ENCODE results near the gene MSH5. TPM values are rescaled to one million over a fixed set of nuclear protein-coding genes. Genes with fewer than 3 reads are reported as not detected.

MSH5 gene
- polyA plus RNA-seq, 1 donor from 2014 or later, result 7.8 TPM

DNA sequence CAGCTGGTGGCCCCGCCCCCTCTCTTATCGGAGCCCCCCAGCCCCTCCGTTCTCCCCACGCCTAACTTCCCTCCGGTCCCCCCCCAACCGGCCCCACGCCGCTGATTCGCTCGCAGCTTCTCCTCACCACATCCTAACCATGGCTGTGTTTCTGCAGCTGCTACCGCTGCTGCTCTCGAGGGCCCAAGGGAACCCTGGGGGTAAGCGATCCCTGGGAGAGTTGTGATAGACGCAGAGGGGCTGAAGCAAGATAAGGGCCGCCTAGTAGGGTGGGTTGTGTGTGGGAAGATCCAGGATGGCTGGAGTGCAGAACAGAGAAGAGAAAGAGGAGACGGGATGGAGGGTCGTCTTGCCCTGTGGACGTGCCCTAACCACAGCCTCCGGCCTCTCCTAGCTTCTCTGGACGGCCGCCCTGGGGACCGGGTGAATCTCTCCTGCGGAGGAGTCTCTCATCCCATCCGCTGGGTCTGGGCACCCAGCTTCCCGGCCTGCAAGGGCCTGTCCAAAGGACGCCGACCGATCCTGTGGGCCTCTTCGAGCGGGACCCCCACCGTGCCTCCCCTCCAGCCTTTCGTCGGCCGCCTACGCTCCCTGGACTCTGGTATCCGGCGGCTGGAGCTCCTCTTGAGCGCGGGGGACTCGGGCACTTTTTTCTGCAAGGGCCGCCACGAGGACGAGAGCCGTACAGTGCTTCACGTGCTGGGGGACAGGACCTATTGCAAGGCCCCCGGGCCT lies 16.4 kb upstream of the MSH5 start, which contains the start of gene MPIG6B:
Gene MPIG6B, plus strand, starts transcription at position 129 of the 735 bp plus-strand sequence. Its CDS starts 11 bp downstream, at position 140.
- Histone ChIP-seq H3K79me2 (replicated peaks; ENCODE audit: insufficient read depth, low read length) (no peaks in the 10 kb centered on the region), H2AFZ (ENCODE audit: low read depth, low read length) (no peak within 1 kb of the TSS), H3K4me2 (ENCODE audit: low read length) (no peak within 1 kb of the TSS), H3K36me3 (ENCODE audit: insufficient read depth, low read length) (no peaks in the 10 kb centered on the region), H3K9me3 (ENCODE audit: low read length) (no peaks in the 10 kb centered on the region), H3K4me3 (ENCODE audit: low read length) (no peak within 1 kb of the TSS), H3F3A (ENCODE audit: insufficient read depth, low read length, poor library complexity, severe bottlenecking) (no peaks in the 10 kb centered on the region), H4K20me1 (ENCODE audit: insufficient read depth) (no peaks in the 10 kb centered on the region), H3K27ac (ENCODE audit: low read length) (no peak within 1 kb of the TSS), H3K9me2 (ENCODE audit: insufficient read depth, low read length) (no peaks in the 10 kb centered on the region), H3K9ac (ENCODE audit: low read length) (no peak within 1 kb of the TSS), H3K27me3 (ENCODE audit: insufficient read depth, low read depth, low read length) (no peaks in the 10 kb centered on the region)
- TF ChIP-seq EP300 (conservative IDR thresholded peaks at IDR 0.05; ENCODE audit: poor library complexity, severe bottlenecking) (no peak), MXI1 (conservative IDR thresholded peaks at IDR 0.05; ENCODE audit: poor library complexity, severe bottlenecking) (no peak), SMC3 (conservative IDR thresholded peaks at IDR 0.05; ENCODE audit: poor library complexity) (no peak), POLR2AphosphoS5 (IDR thresholded peaks at IDR 0.05) (no peak), RAD21 (conservative IDR thresholded peaks at IDR 0.05) (no peak), CTCF (IDR thresholded peaks at IDR 0.05; ENCODE audit: poor library complexity, severe bottlenecking) (no peak), REST (IDR thresholded peaks at IDR 0.05; ENCODE audit: borderline replicate concordance) (no peak), TAF1 (IDR thresholded peaks at IDR 0.05; ENCODE audit: low read depth) (no peak), EZH2 (IDR thresholded peaks at IDR 0.05; ENCODE audit: borderline replicate concordance, insufficient read depth, low read length, poor library complexity, severe bottlenecking) (no peak)

GRCh38 chr6:31723980-31724691 lies 15.7 kb upstream of the MSH5 start:
- no peak overlapping the region for H2AFZ ChIP-seq (ENCODE audit: low read depth, low read length)
- H3K36me3 ChIP-seq (ENCODE audit: insufficient read depth, low read length), result no peaks in the 10 kb centered on the region
- no peaks in the 10 kb centered on the region for H3K9me3 ChIP-seq (ENCODE audit: low read length)
- no peaks in the 10 kb centered on the region for H3F3A ChIP-seq (ENCODE audit: insufficient read depth, low read length, poor library complexity, severe bottlenecking)
- no peaks in the 10 kb centered on the region for H3K9me2 ChIP-seq (ENCODE audit: insufficient read depth, low read length)
- no peak overlapping the region for H3K4me2 ChIP-seq (ENCODE audit: low read length)
- peaks cover 6% of the 10 kb centered on the region for H3K79me2 ChIP-seq (replicated peaks; ENCODE audit: insufficient read depth, low read length)
- TF ChIP-seq EP300 (conservative IDR thresholded peaks at IDR 0.05; ENCODE audit: poor library complexity, severe bottlenecking) (no peak), MXI1 (conservative IDR thresholded peaks at IDR 0.05; ENCODE audit: poor library complexity, severe bottlenecking) (no peak), POLR2AphosphoS5 (IDR thresholded peaks at IDR 0.05) (no peak), RAD21 (conservative IDR thresholded peaks at IDR 0.05) (no peak), REST (IDR thresholded peaks at IDR 0.05; ENCODE audit: borderline replicate concordance) (no peak), SMC3 (conservative IDR thresholded peaks at IDR 0.05; ENCODE audit: poor library complexity) (no peak), EZH2 (IDR thresholded peaks at IDR 0.05; ENCODE audit: borderline replicate concordance, insufficient read depth, low read length, poor library complexity, severe bottlenecking) (no peak), CTCF (IDR thresholded peaks at IDR 0.05; ENCODE audit: poor library complexity, severe bottlenecking) (no peak), TAF1 (IDR thresholded peaks at IDR 0.05; ENCODE audit: low read depth) (no peak)
- no peak overlapping the region for H3K27ac ChIP-seq (ENCODE audit: low read length)
- no peaks in the 10 kb centered on the region for H4K20me1 ChIP-seq (ENCODE audit: insufficient read depth)
- no peak overlapping the region for H3K9ac ChIP-seq (ENCODE audit: low read length)
- H3K27me3 ChIP-seq (ENCODE audit: insufficient read depth, low read depth, low read length), result no peaks in the 10 kb centered on the region
- H3K4me3 ChIP-seq (ENCODE audit: low read length), result no peak overlapping the region

All from neural cell (in vitro differentiated cells).